Right lobe of liver (tissue), 6 donors: ENCODE data around the gene MAST4. TPM values are rescaled to one million over a fixed set of nuclear protein-coding genes. Genes with fewer than 3 reads are reported as not detected.

ENCODE experiments used
- ATAC-seq, 4 donors: fragments of 200-7000 bp; cut with Tn5 transposase; one replicate each; pipeline ENCODE4 v1.9.1; 2020; ENCODE audit warnings: mild to moderate bottlenecking in 4 of 4, moderate library complexity in 4 of 4
- DNase-seq, 3 donors: peaks; one replicate each; pipeline ENCODE4 v3.0.0-alpha.2; 2020
- H3K27ac ChIP-seq, 3 donors: fragments of 200-600 bp; one replicate each; pipeline ENCODE4 v1.8.0; 2022
- H3K27me3 ChIP-seq, 2 donors: fragments of 200-600 bp; one replicate each; pipeline ENCODE4 v1.8.0; 2022
- H3K36me3 ChIP-seq, 4 donors: fragments of 200-600 bp; sonication (generic) in 1 of 4; one replicate each; pipeline versions ENCODE4 v1.5.1 to v1.8.0; 2017 to 2022; ENCODE audit warnings: control low read depth in 1 of 4
- H3K4me1 ChIP-seq, 4 donors: fragments of 200-600 bp; sonication (generic) in 1 of 4; one replicate each; pipeline versions ENCODE4 v1.5.1 to v1.8.0; 2017 to 2022; ENCODE audit warnings: control low read depth in 1 of 4
- H3K4me3 ChIP-seq, 3 donors: fragments of 200-600 bp; one replicate each; pipeline ENCODE4 v1.8.0; 2022
- H3K9me3 ChIP-seq, 4 donors: fragments of 200-600 bp; sonication (generic) in 1 of 4; one replicate each; pipeline versions ENCODE4 v1.5.1 to v1.8.0; 2017 to 2022; ENCODE audit warnings: control low read depth in 1 of 4
- CTCF ChIP-seq, 4 donors: fragments of 200-600 bp in 3 of 4; fragments of 450-650 bp in 1 of 4; IDR thresholded peaks; one replicate each; pipeline versions ENCODE4 v1.5.1 to v1.8.0; 2016 to 2022; ENCODE audit warnings: antibody characterized with exemption in 4 of 4, mild to moderate bottlenecking in 2 of 4
- POLR2A ChIP-seq: fragments of 450-650 bp; IDR thresholded peaks from one replicate; pipeline ENCODE4 v1.6.1; 2017; ENCODE audit warnings: antibody characterized with exemption, mild to moderate bottlenecking
- WGBS: methylation state at CpG from one replicate; pipeline ENCODE4 v1.1.6; 2018; ENCODE audit warnings: low coverage, low lambda C conversion rate; ENCODE audit not compliant: insufficient coverage; ENCODE audit errors: missing lambda C conversion rate; 5-methylcytosine and 5-hydroxymethylcytosine counted together
- intact Hi-C, 2 donors: fragments of 100-400 bp; cut with DNase I; formaldehyde crosslinking; loops; one replicate each; pipeline versions ENCODE4 v1.11.2 to v1.14.1; 2022
- total RNA-seq, 6 experiments: library from RNA; depleted of rRNA in 2 of 6; stranded (reverse); fragments of >200 nt in 2 of 6; fragmentation: NEBNext Ultra II Directional in 3 of 6; extraction: Animal tissue kit (Norgen Biotek cat#: 25700) in 3 of 6; gene quantifications; one replicate each; pipeline versions ENCODE4 v1.1.0 to v1.2.4, GENCODE V29; 2016 to 2023
- donor health status: DM: no; HTN: yes; CAD: no.
- donor health status: DM: no; HTN: no; CAD: no.
- donor health status: DM: no; HTN: no; CAD: no.
- donor health status: DM: no; HTN: yes; CAD: no.
- donor health status: DM: no; HTN: yes; CAD: no.

The MAST4 gene
- total RNA-seq, 6 experiments from 2014 or later: 9.4 to 23.5 (median 13.9) TPM

GRCh38 chr5:66981266-66982055 is 385.3 kb downstream of the MAST4 start:
- 85% methylated on average over 5 of the region's 5 CpGs for WGBS
- Histone ChIP-seq H3K4me1 (no peaks in the 10 kb centered on the region), H3K27ac (no peak overlapping the region), H3K9me3 (no peaks in the 10 kb centered on the region), H3K36me3 (no peaks in the 10 kb centered on the region), H3K27me3 (no peaks in the 10 kb centered on the region), H3K4me3 (no peak overlapping the region)
- intact Hi-C loops: no loop called here
- TF ChIP-seq CTCF (IDR thresholded peaks at IDR 0.05) (no peak), POLR2A (no peak)
- ATAC-seq (no peak), DNase-seq (no peak)

GRCh38 chr5:66982056-66982387 is 385.8 kb downstream of the MAST4 start:
- peaks cover 0 to 5% (median 1%) of the 10 kb centered on the region in 4 donors for H3K4me1 ChIP-seq
- no peaks in the 10 kb centered on the region for H3K36me3 ChIP-seq
- 90% methylated on average over 4 of the region's 4 CpGs for WGBS
- intact Hi-C loops: no loop called here
- DNase-seq (no peak), ATAC-seq (no peak)
- no peaks in the 10 kb centered on the region for H3K9me3 ChIP-seq
- no peaks in the 10 kb centered on the region for H3K27me3 ChIP-seq
- H3K4me3 ChIP-seq: no peak overlapping the region
- no peak for TF ChIP-seq POLR2A
- no peak for TF ChIP-seq CTCF (IDR thresholded peaks at IDR 0.05)
- H3K27ac ChIP-seq: no peak overlapping the region

GRCh38 chr5:66982470-66982869 is 386.3 kb downstream of the MAST4 start:
- Histone ChIP-seq H3K4me1 (peaks cover 0 to 10% (median 3%) of the 10 kb centered on the region in 4 donors), H3K9me3 (no peaks in the 10 kb centered on the region), H3K27me3 (no peaks in the 10 kb centered on the region), H3K4me3 (no peak overlapping the region), H3K27ac (no peak overlapping the region), H3K36me3 (no peaks in the 10 kb centered on the region)
- WGBS: 94% methylated on average over 2 of the region's 5 CpGs
- DNase-seq (no peak), ATAC-seq (no peak)
- no peak for TF ChIP-seq POLR2A
- no peak for TF ChIP-seq CTCF (IDR thresholded peaks at IDR 0.05)
- intact Hi-C loops: no loop called here

- Histone ChIP-seq H3K27me3 (no peaks in the 10 kb centered on the region), H3K36me3 (no peaks in the 10 kb centered on the region), H3K4me1 (peaks cover 0 to 18% (median 7%) of the 10 kb centered on the region in 4 donors), H3K27ac (no peak overlapping the region), H3K4me3 (no peak overlapping the region), H3K9me3 (no peaks in the 10 kb centered on the region)
- intact Hi-C loops: no loop called here
- no peak for TF ChIP-seq POLR2A
- TF ChIP-seq CTCF (IDR thresholded peaks at IDR 0.05): no peak
- ATAC-seq: no peak
- no peak for DNase-seq
- 74% methylated on average over 3 of the region's 3 CpGs for WGBS
Measured at GRCh38 chr5:66985417-66985816, 389.2 kb downstream of the MAST4 start.
